Immature natural killer cell (primary cell): ENCODE data around the gene FNDC10. TPM values are rescaled to one million over a fixed set of nuclear protein-coding genes. Genes with fewer than 3 reads are reported as not detected.
"Not testable (repeated sequence)": the region's sequence is repeated elsewhere in the genome, so short reads cannot be mapped to it uniquely, and the experiment has no call there.

Experiments
- DNase-seq, 3 donors: peaks; one replicate each; pipeline ENCODE4 v3.0.0; 2022; ENCODE audit warnings: mixed read lengths in 1 of 3
- H3K27ac Mint-ChIP-seq, 6 donors: one replicate each; pipeline ENCODE4 v1.8.0; 2020; ENCODE audit warnings: mixed read lengths in 6 of 6, mild to moderate bottlenecking in 5 of 6, inconsistent platforms in 4 of 6, moderate library complexity in 3 of 6
- H3K27me3 Mint-ChIP-seq, 3 donors: one replicate each; pipeline ENCODE4 v1.8.0; 2020 to 2021; ENCODE audit warnings: low read depth in 3 of 3, mild to moderate bottlenecking in 3 of 3, mixed read lengths in 3 of 3, moderate library complexity in 3 of 3, inconsistent platforms in 1 of 3
- H3K36me3 Mint-ChIP-seq, 3 donors: one replicate each; pipeline ENCODE4 v1.8.0; 2020; ENCODE audit warnings: mixed read lengths in 3 of 3, inconsistent platforms in 2 of 3, mild to moderate bottlenecking in 2 of 3
- H3K4me1 Mint-ChIP-seq, 2 donors: one replicate each; pipeline ENCODE4 v1.8.0; 2020; ENCODE audit warnings: inconsistent platforms in 2 of 2, mild to moderate bottlenecking in 2 of 2, mixed read lengths in 2 of 2, moderate library complexity in 1 of 2
- H3K4me3 Mint-ChIP-seq, 5 donors: one replicate each; pipeline ENCODE4 v1.8.0; 2020; ENCODE audit warnings: mild to moderate bottlenecking in 5 of 5, mixed read lengths in 5 of 5, inconsistent platforms in 3 of 5, moderate library complexity in 3 of 5
- H3K9me3 Mint-ChIP-seq, 6 donors: one replicate each; pipeline ENCODE4 v1.8.0; 2020; ENCODE audit warnings: mild to moderate bottlenecking in 6 of 6, mixed read lengths in 6 of 6, inconsistent platforms in 4 of 6, moderate library complexity in 3 of 6
- polyA plus RNA-seq, 3 donors: library from polyadenylated mRNA; unstranded; fragments of 300-500 nt; fragmentation: Illumina TruSeq; gene quantifications; one replicate each; pipeline ENCODE4 v1.2.3, GENCODE V29; 2021

Gene FNDC10
- polyA plus RNA-seq, 3 donors from 2014 or later = 0.64 to 1.4 (median 1.1) TPM

GRCh38 chr1:1603671-1604373 is 3.9 kb upstream of the FNDC10 start:
- H3K4me1 Mint-ChIP-seq = peaks cover 0 to under 1% of the 10 kb centered on the region in 2 donors
- H3K9me3 Mint-ChIP-seq = no peaks in the 10 kb centered on the region
- H3K4me3 Mint-ChIP-seq = peak overlapping the region in 1 of 5 donors; percentile 15
- H3K27ac Mint-ChIP-seq = no peak overlapping the region
- H3K27me3 Mint-ChIP-seq = peaks cover 0 to 5% (median 2%) of the 10 kb centered on the region in 3 donors
- no peak for DNase-seq
- no peaks in the 10 kb centered on the region for H3K36me3 Mint-ChIP-seq

GRCh38 chr1:1602968-1603506 is 3.1 kb upstream of the FNDC10 start:
- no peak overlapping the region for H3K27ac Mint-ChIP-seq
- DNase-seq = no peak
- peaks cover 0 to 3% of the 10 kb centered on the region in 2 donors for H3K4me1 Mint-ChIP-seq
- peaks cover 0 to 4% (median 2%) of the 10 kb centered on the region in 3 donors for H3K27me3 Mint-ChIP-seq
- no peaks in the 10 kb centered on the region for H3K36me3 Mint-ChIP-seq
- H3K9me3 Mint-ChIP-seq = no peaks in the 10 kb centered on the region
- H3K4me3 Mint-ChIP-seq = no peak overlapping the region

GRCh38 chr1:1602304-1602967 is 2.5 kb upstream of the FNDC10 start:
- no peak overlapping the region for H3K27ac Mint-ChIP-seq
- no peaks in the 10 kb centered on the region for H3K36me3 Mint-ChIP-seq
- no peak overlapping the region for H3K4me3 Mint-ChIP-seq
- DNase-seq = no peak
- peaks cover 0 to 3% (median 2%) of the 10 kb centered on the region in 3 donors for H3K27me3 Mint-ChIP-seq
- no peaks in the 10 kb centered on the region for H3K9me3 Mint-ChIP-seq
- H3K4me1 Mint-ChIP-seq = peaks cover 0 to 5% of the 10 kb centered on the region in 2 donors

GRCh38 chr1:1601564-1602303 is 1.8 kb upstream of the FNDC10 start:
- Mint-ChIP-seq H3K9me3 (no peaks in the 10 kb centered on the region), H3K4me1 (peaks cover 0 to 5% of the 10 kb centered on the region in 2 donors), H3K36me3 (no peaks in the 10 kb centered on the region), H3K27ac (no peak overlapping the region), H3K4me3 (no peak overlapping the region), H3K27me3 (peaks cover 0 to 3% (median 2%) of the 10 kb centered on the region in 3 donors)
- DNase-seq = no peak

- no peak for DNase-seq
- Mint-ChIP-seq H3K27ac (no peak overlapping the region), H3K36me3 (no peaks in the 10 kb centered on the region), H3K4me3 (peak overlapping the region in 4 of 5 donors; percentile 38 to 70 (median 50)), H3K27me3 (peaks cover 0 to 3% (median 2%) of the 10 kb centered on the region in 3 donors), H3K4me1 (peaks cover 0 to 5% of the 10 kb centered on the region in 2 donors), H3K9me3 (no peaks in the 10 kb centered on the region)
Observed at GRCh38 chr1:1600861-1601563, 1.1 kb upstream of the FNDC10 start.

- Mint-ChIP-seq H3K27me3 (peaks cover 0 to 3% (median 0%) of the 10 kb centered on the region in 3 donors), H3K36me3 (no peaks in the 10 kb centered on the region), H3K4me3 (peak overlapping the region; percentile 62 to 72 (median 69)), H3K27ac (no peak overlapping the region), H3K9me3 (no peaks in the 10 kb centered on the region), H3K4me1 (peaks cover 0 to 5% of the 10 kb centered on the region in 2 donors)
- peak; percentile 51 to 63 (median 58) for DNase-seq
Observed at GRCh38 chr1:1599030-1599934, 653 bp downstream of the FNDC10 start.

GRCh38 chr1:1598720-1599029 is 1.3 kb downstream of the FNDC10 start:
- H3K36me3 Mint-ChIP-seq = no peaks in the 10 kb centered on the region
- H3K4me3 Mint-ChIP-seq = peak overlapping the region; percentile 62 to 72 (median 69)

GRCh38 chr1:1598051-1598719 is 1.8 kb downstream of the FNDC10 start:
- Mint-ChIP-seq H3K36me3 (no peaks in the 10 kb centered on the region), H3K4me1 (peaks cover 0 to 5% of the 10 kb centered on the region in 2 donors), H3K4me3 (peak overlapping the region in 3 of 5 donors; percentile 38 to 72 (median 71)), H3K9me3 (no peaks in the 10 kb centered on the region), H3K27me3 (peaks cover 0 to 3% (median 2%) of the 10 kb centered on the region in 3 donors), H3K27ac (no peak overlapping the region)
- no peak for DNase-seq

More at GRCh38 chr1:1598720-1599029, 1.3 kb downstream of the FNDC10 start:
- no peaks in the 10 kb centered on the region for H3K9me3 Mint-ChIP-seq
- peaks cover 0 to 5% of the 10 kb centered on the region in 2 donors for H3K4me1 Mint-ChIP-seq
- H3K27ac Mint-ChIP-seq = no peak overlapping the region
- DNase-seq = no peak
- H3K27me3 Mint-ChIP-seq = peaks cover 0 to 3% (median 0%) of the 10 kb centered on the region in 3 donors

- Mint-ChIP-seq H3K9me3 (no peaks in the 10 kb centered on the region), H3K27me3 (peaks cover 0 to 3% (median 2%) of the 10 kb centered on the region in 3 donors), H3K4me3 (no peak overlapping the region), H3K36me3 (no peaks in the 10 kb centered on the region), H3K27ac (no peak overlapping the region), H3K4me1 (peaks cover 0 to 5% of the 10 kb centered on the region in 2 donors)
- no peak for DNase-seq
Observed at GRCh38 chr1:1597275-1597930, 2.5 kb downstream of the FNDC10 start.

GRCh38 chr1:1596493-1597274 is 3.3 kb downstream of the FNDC10 start:
- Mint-ChIP-seq H3K27ac (no peak overlapping the region), H3K4me1 (peaks cover 0 to 5% of the 10 kb centered on the region in 2 donors), H3K9me3 (no peaks in the 10 kb centered on the region), H3K27me3 (peaks cover 0 to 3% (median 2%) of the 10 kb centered on the region in 3 donors), H3K36me3 (no peaks in the 10 kb centered on the region), H3K4me3 (no peak overlapping the region)
- DNase-seq = no peak

GRCh38 chr1:1595341-1595740 is 4.6 kb downstream of the FNDC10 start:
- not testable (repeated sequence) for H3K27me3 Mint-ChIP-seq, H3K4me3 Mint-ChIP-seq, H3K36me3 Mint-ChIP-seq, DNase-seq, H3K9me3 Mint-ChIP-seq, H3K27ac Mint-ChIP-seq, H3K4me1 Mint-ChIP-seq
